Transverse colon (tissue), 3 donors: ENCODE results near the gene SUCO.

Experiments used
- EP300 ChIP-seq: sonication (generic); formaldehyde crosslinking; IDR thresholded peaks from one replicate; pipeline ENCODE4 v1.6.1; 2017; ENCODE audit warnings: antibody characterized with exemption, low read depth
- TF ChIP-seq, protein P1 (sequence below), 5 experiments: fragments of 200-600 bp in 3 of 5; fragments of 450-650 bp in 2 of 5; sonication (generic) in 3 of 5; IDR thresholded peaks; 1 replicate in 2 of 5; 2 replicates in 3 of 5; pipeline ENCODE4 v1.5.1; 2016 to 2017; ENCODE audit warnings: antibody characterized with exemption in 5 of 5, inconsistent platforms in 3 of 5, mild to moderate bottlenecking in 2 of 5, moderate library complexity in 1 of 5

DNA sequence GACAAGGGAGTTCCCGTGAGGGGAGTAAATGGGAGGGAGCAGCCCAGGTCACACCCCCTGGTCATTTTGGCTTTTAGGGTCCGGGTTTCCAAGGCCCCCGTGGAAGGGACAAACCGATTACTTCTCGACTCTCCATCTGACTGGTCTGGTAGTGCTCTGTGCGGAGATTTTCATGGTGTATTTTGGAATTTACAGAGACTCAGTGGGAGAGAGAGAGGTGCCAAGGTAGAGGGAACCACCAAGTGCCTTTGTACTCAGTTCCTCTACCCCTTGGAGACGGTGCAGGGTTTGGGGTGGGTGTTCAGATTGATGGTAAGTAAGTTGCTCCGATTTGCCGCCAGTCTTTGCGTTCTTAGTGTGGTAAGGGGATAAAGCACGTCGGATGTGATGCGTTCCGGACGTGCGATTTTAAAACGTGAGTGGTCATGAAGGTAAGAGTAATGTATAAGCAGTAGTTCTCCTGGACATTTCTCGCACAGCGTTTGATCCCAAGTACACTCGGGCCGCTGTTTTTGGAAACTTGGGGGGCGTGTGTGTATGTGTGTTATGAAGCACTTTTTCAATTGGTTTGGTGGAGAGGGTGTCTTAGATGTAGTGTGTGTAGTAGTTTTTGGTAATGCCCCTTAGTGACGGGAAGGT is 682 bp downstream of the SUCO start:
- TF ChIP-seq, protein P1, sequence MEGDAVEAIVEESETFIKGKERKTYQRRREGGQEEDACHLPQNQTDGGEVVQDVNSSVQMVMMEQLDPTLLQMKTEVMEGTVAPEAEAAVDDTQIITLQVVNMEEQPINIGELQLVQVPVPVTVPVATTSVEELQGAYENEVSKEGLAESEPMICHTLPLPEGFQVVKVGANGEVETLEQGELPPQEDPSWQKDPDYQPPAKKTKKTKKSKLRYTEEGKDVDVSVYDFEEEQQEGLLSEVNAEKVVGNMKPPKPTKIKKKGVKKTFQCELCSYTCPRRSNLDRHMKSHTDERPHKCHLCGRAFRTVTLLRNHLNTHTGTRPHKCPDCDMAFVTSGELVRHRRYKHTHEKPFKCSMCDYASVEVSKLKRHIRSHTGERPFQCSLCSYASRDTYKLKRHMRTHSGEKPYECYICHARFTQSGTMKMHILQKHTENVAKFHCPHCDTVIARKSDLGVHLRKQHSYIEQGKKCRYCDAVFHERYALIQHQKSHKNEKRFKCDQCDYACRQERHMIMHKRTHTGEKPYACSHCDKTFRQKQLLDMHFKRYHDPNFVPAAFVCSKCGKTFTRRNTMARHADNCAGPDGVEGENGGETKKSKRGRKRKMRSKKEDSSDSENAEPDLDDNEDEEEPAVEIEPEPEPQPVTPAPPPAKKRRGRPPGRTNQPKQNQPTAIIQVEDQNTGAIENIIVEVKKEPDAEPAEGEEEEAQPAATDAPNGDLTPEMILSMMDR (IDR thresholded peaks at IDR 0.05): peak in 1 of 5 experiments; percentile 4
- TF ChIP-seq EP300: no peak
